WTC11 (cell line): ENCODE measurements around the gene TRMT10A. TPM values are rescaled to one million over a fixed set of nuclear protein-coding genes. Genes with fewer than 3 reads are reported as not detected.

Experiments used
- ATAC-seq: fragments of 200-7000 bp; cut with Tn5 transposase; 2 replicates; pipeline ENCODE4 v1.10.0; 2021; ENCODE audit warnings: mild to moderate bottlenecking, moderate library complexity
- CTCF ChIA-PET: fragments of 300-600 bp; sonication (Branson Sonifier 250); formaldehyde crosslinking; loops from one replicate; lab custom pipeline; 2021; ENCODE audit warnings: antibody characterized with exemption; lab: Charles Lee
- POLR2A ChIA-PET: fragments of 350-600 bp; sonication (Branson Sonifier 250); formaldehyde crosslinking; loops from one replicate; lab custom pipeline; 2021; ENCODE audit warnings: antibody characterized with exemption; lab: Charles Lee
- DNase-seq: peaks from one replicate; pipeline ENCODE4 v3.0.0; 2021; ENCODE audit warnings: low spot score
- H3K27ac Mint-ChIP-seq: 2 replicates; pipeline ENCODE4 v1.8.0; 2021; ENCODE audit warnings: mixed read lengths
- H3K27me3 Mint-ChIP-seq: 2 replicates; pipeline ENCODE4 v1.8.0; 2021; ENCODE audit warnings: low read depth, mild to moderate bottlenecking, moderate library complexity, mixed read lengths
- H3K36me3 Mint-ChIP-seq: 2 replicates; pipeline ENCODE4 v1.8.0; 2021; ENCODE audit warnings: mixed read lengths
- H3K4me1 Mint-ChIP-seq: 2 replicates; pipeline ENCODE4 v1.8.0; 2022; ENCODE audit warnings: mixed read lengths
- H3K4me3 Mint-ChIP-seq: 2 replicates; pipeline ENCODE4 v1.8.0; 2021; ENCODE audit warnings: mild to moderate bottlenecking, moderate library complexity, mixed read lengths
- H3K9me3 Mint-ChIP-seq: 2 replicates; pipeline ENCODE4 v1.8.0; 2021; ENCODE audit warnings: mixed read lengths
- CREM ChIP-seq: sonication (generic); formaldehyde crosslinking; IDR thresholded peaks from 2 replicates; pipeline ENCODE4 v1.8.1; 2022; ENCODE audit warnings: mild to moderate bottlenecking, missing genetic modification reagents, moderate library complexity
- ELF4 ChIP-seq: sonication (generic); formaldehyde crosslinking; IDR thresholded peaks from 2 replicates; pipeline ENCODE4 v1.8.1; 2022; ENCODE audit warnings: low read depth, mild to moderate bottlenecking, moderate library complexity, missing genetic modification reagents
- ETV6 ChIP-seq: sonication (generic); formaldehyde crosslinking; IDR thresholded peaks from 2 replicates; pipeline ENCODE4 v1.8.1; 2022; ENCODE audit warnings: mild to moderate bottlenecking, missing genetic modification reagents
- GABPB1 ChIP-seq: sonication (generic); formaldehyde crosslinking; IDR thresholded peaks from 2 replicates; pipeline ENCODE4 v1.8.1; 2023; ENCODE audit warnings: mild to moderate bottlenecking, missing genetic modification reagents
- GTF2I ChIP-seq: fragments of 250-450 bp; sonication (Bioruptor Pico); conservative IDR thresholded peaks from 2 replicates; pipeline ENCODE4 v1.4.0; 2021; ENCODE audit warnings: mild to moderate bottlenecking
- KAT7 ChIP-seq: sonication (generic); formaldehyde crosslinking; IDR thresholded peaks from 2 replicates; pipeline ENCODE4 v1.8.1; 2023; ENCODE audit warnings: missing genetic modification reagents, mild to moderate bottlenecking, borderline replicate concordance
- MXD4 ChIP-seq: fragments of 250-450 bp; sonication (Bioruptor Pico); IDR thresholded peaks from 2 replicates; pipeline ENCODE4 v1.8.0; 2021; ENCODE audit warnings: mild to moderate bottlenecking, moderate library complexity, borderline replicate concordance
- NFATC4 ChIP-seq: fragments of 250-450 bp; sonication (Bioruptor Pico); IDR thresholded peaks from 2 replicates; pipeline ENCODE4 v1.9.0; 2021; ENCODE audit warnings: mild to moderate bottlenecking
- NFYB ChIP-seq: sonication (generic); formaldehyde crosslinking; conservative IDR thresholded peaks from 2 replicates; pipeline ENCODE4 v1.8.0; 2022; ENCODE audit warnings: low read depth, missing genetic modification reagents
- NR2C2 ChIP-seq: sonication (generic); formaldehyde crosslinking; IDR thresholded peaks from 2 replicates; pipeline ENCODE4 v1.8.0; 2022; ENCODE audit warnings: mild to moderate bottlenecking, missing genetic modification reagents
- PRRX2 ChIP-seq: fragments of 250-450 bp; sonication (Bioruptor Pico); IDR thresholded peaks from 2 replicates; pipeline ENCODE4 v1.8.0; 2021; ENCODE audit warnings: mild to moderate bottlenecking
- SMAD4 ChIP-seq: sonication (generic); formaldehyde crosslinking; IDR thresholded peaks from 2 replicates; pipeline ENCODE4 v1.8.0; 2022; ENCODE audit warnings: mild to moderate bottlenecking, missing genetic modification reagents
- SP1 ChIP-seq: sonication (generic); formaldehyde crosslinking; conservative IDR thresholded peaks from 2 replicates; pipeline ENCODE4 v1.8.1; 2022; ENCODE audit warnings: missing genetic modification reagents
- TCF7 ChIP-seq: sonication (generic); formaldehyde crosslinking; IDR thresholded peaks from 2 replicates; pipeline ENCODE4 v1.8.0; 2022; ENCODE audit warnings: mild to moderate bottlenecking, low read depth, missing genetic modification reagents, moderate library complexity
- ZBTB21 ChIP-seq: sonication (generic); formaldehyde crosslinking; IDR thresholded peaks from 2 replicates; pipeline ENCODE4 v1.8.1; 2023; ENCODE audit warnings: mild to moderate bottlenecking, missing genetic modification reagents, borderline replicate concordance
- ZNF121 ChIP-seq: sonication (generic); formaldehyde crosslinking; IDR thresholded peaks from 2 replicates; pipeline ENCODE4 v1.8.0; 2023; ENCODE audit warnings: missing genetic modification reagents
- ZNF263 ChIP-seq: sonication (generic); formaldehyde crosslinking; IDR thresholded peaks from 2 replicates; pipeline ENCODE4 v1.8.1; 2022; ENCODE audit warnings: low read depth, mild to moderate bottlenecking, moderate library complexity, missing genetic modification reagents
- ZNF396 ChIP-seq: fragments of 250-450 bp; sonication (Bioruptor Pico); IDR thresholded peaks from 2 replicates; pipeline ENCODE4 v1.8.0; 2021; ENCODE audit warnings: mild to moderate bottlenecking, moderate library complexity, borderline replicate concordance
- ZNF423 ChIP-seq: fragments of 250-450 bp; sonication (Bioruptor Pico); IDR thresholded peaks from 2 replicates; pipeline ENCODE4 v2.1.2; 2022; ENCODE audit warnings: mild to moderate bottlenecking, moderate library complexity
- total RNA-seq: library from RNA; stranded (reverse); gene quantifications from 3 replicates; pipeline ENCODE4 v1.2.3, GENCODE V29; 2021
- TF ChIP-seq, protein P1 (sequence below): sonication (generic); formaldehyde crosslinking; IDR thresholded peaks from 2 replicates; pipeline ENCODE4 v1.8.0; 2022; ENCODE audit warnings: mild to moderate bottlenecking, missing genetic modification reagents
- TF ChIP-seq, protein P2 (sequence below): fragments of 250-450 bp; sonication (Bioruptor Pico); IDR thresholded peaks from 2 replicates; pipeline ENCODE4 v1.9.0; 2021; ENCODE audit warnings: moderate library complexity, mild to moderate bottlenecking, inconsistent platforms, borderline replicate concordance
- TF ChIP-seq, protein P3 (sequence below): sonication (generic); formaldehyde crosslinking; IDR thresholded peaks from 2 replicates; pipeline ENCODE4 v1.8.1; 2022; ENCODE audit warnings: low read depth, mild to moderate bottlenecking, moderate library complexity, missing genetic modification reagents, borderline replicate concordance
- TF ChIP-seq, protein P4 (sequence below): fragments of 250-450 bp; sonication (Bioruptor Pico); IDR thresholded peaks from 2 replicates; pipeline ENCODE4 v1.9.0; 2021; ENCODE audit warnings: mild to moderate bottlenecking
- TF ChIP-seq, protein P5 (sequence below): fragments of 200-600 bp; IDR thresholded peaks from 2 replicates; pipeline ENCODE4 v1.8.0; 2022; ENCODE audit warnings: antibody characterized with exemption
- TF ChIP-seq, protein P6 (sequence below): sonication (generic); formaldehyde crosslinking; conservative IDR thresholded peaks from 2 replicates; pipeline ENCODE4 v1.8.1; 2022; ENCODE audit warnings: mild to moderate bottlenecking, missing genetic modification reagents
- TF ChIP-seq, protein P7 (sequence below): sonication (generic); formaldehyde crosslinking; IDR thresholded peaks from 2 replicates; pipeline ENCODE4 v1.8.1; 2023; ENCODE audit warnings: mild to moderate bottlenecking, missing genetic modification reagents
- TF ChIP-seq, protein P8 (sequence below): sonication (generic); formaldehyde crosslinking; IDR thresholded peaks from 2 replicates; pipeline ENCODE4 v1.8.1; 2023; ENCODE audit warnings: mild to moderate bottlenecking, missing genetic modification reagents, moderate library complexity

The TRMT10A gene
- total RNA-seq, 1 experiment from 2014 or later, result 3.7 TPM

DNA sequence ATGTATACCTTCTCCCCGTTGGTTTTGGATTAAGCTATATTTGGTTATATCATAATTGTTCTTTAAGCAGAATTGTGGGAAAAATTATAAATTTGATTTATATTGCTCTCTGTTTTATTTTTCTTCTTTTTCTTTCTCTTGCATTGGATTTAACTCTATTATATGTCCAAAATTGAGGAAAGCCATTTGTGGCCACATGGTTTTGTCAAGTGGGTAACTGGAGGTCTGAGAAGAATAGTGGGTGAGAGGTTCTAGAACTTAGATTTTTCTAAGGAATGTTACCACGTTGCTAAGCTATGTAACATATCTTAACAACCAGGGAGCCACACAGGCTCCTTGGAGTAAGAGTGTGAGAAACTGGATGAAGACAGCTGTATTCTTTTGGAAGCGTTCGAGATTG lies 53.1 kb downstream of the TRMT10A start, which contains the start of gene C4orf17:
Gene C4orf17 (plus strand): TSS at position 301 of the 400 bp plus-strand sequence. CDS start 2,061 bp downstream, outside the sequence.
- no peak within 1 kb of the TSS for H3K27ac Mint-ChIP-seq
- CTCF ChIA-PET, result no interaction called here
- no peaks in the 10 kb centered on the region for H3K36me3 Mint-ChIP-seq
- H3K4me3 Mint-ChIP-seq, result no peak within 1 kb of the TSS
- DNase-seq, result no peak
- POLR2A ChIA-PET, result no interaction called here
- H3K9me3 Mint-ChIP-seq, result peaks cover 15% of the 10 kb centered on the region
- H3K4me1 Mint-ChIP-seq, result no peaks in the 10 kb centered on the region
- no peak for ATAC-seq
- no peaks in the 10 kb centered on the region; the same call in 1 of the 2 replicates for H3K27me3 Mint-ChIP-seq
- no peak for TF ChIP-seq ZBTB21
- TF ChIP-seq, protein P1, sequence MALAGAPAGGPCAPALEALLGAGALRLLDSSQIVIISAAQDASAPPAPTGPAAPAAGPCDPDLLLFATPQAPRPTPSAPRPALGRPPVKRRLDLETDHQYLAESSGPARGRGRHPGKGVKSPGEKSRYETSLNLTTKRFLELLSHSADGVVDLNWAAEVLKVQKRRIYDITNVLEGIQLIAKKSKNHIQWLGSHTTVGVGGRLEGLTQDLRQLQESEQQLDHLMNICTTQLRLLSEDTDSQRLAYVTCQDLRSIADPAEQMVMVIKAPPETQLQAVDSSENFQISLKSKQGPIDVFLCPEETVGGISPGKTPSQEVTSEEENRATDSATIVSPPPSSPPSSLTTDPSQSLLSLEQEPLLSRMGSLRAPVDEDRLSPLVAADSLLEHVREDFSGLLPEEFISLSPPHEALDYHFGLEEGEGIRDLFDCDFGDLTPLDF (CRISPR knock-in tag), result no peak
- TF ChIP-seq NFATC4 (CRISPR knock-in tag), result no peak
- no peak for TF ChIP-seq ZNF121 (CRISPR knock-in tag)
- no peak for TF ChIP-seq KAT7
- no peak for TF ChIP-seq NFYB (CRISPR knock-in tag)
- TF ChIP-seq ZNF263 (CRISPR knock-in tag), result no peak
- TF ChIP-seq NR2C2 (CRISPR knock-in tag), result no peak
- no peak for TF ChIP-seq MXD4 (CRISPR knock-in tag)
- no peak for TF ChIP-seq GTF2I (CRISPR knock-in tag)
- TF ChIP-seq, protein P2, sequence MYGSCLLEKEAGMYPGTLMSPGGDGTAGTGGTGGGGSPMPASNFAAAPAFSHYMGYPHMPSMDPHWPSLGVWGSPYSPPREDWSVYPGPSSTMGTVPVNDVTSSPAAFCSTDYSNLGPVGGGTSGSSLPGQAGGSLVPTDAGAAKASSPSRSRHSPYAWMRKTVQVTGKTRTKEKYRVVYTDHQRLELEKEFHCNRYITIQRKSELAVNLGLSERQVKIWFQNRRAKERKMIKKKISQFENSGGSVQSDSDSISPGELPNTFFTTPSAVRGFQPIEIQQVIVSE (CRISPR knock-in tag), result no peak
- TF ChIP-seq, protein P3, sequence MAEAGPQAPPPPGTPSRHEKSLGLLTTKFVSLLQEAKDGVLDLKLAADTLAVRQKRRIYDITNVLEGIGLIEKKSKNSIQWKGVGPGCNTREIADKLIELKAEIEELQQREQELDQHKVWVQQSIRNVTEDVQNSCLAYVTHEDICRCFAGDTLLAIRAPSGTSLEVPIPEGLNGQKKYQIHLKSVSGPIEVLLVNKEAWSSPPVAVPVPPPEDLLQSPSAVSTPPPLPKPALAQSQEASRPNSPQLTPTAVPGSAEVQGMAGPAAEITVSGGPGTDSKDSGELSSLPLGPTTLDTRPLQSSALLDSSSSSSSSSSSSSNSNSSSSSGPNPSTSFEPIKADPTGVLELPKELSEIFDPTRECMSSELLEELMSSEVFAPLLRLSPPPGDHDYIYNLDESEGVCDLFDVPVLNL, result no peak
- TF ChIP-seq ZNF423 (CRISPR knock-in tag), result no peak
- TF ChIP-seq SMAD4 (CRISPR knock-in tag), result no peak
- no peak for TF ChIP-seq ELF4 (CRISPR knock-in tag)
- no peak for TF ChIP-seq TCF7 (CRISPR knock-in tag)
- TF ChIP-seq ZNF396 (CRISPR knock-in tag), result no peak

DNA sequence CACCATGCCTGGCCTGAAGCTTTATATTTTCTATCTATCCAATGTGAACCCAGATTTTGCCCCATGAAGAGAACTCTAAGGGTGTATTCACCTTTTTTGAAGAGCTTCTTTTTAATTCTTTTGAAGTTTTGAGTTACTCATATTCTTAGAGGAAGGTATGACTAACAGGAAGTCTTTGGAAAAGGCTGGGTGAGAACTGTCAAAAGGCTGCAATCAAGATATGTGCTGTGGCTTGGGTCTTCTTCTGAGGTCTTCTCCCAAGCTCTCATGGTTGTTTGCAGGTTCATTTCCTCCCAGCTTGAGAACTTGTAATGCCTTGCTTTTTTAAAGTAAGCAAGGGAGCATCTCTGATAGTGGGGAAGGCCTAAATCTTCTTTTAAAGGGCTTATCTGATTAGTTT lies 56.1 kb downstream of the TRMT10A start:
- ChIA-PET POLR2A (no interaction called here), CTCF (no interaction called here)
- TF ChIP-seq CREM (CRISPR knock-in tag), result no peak
- TF ChIP-seq, protein P4, sequence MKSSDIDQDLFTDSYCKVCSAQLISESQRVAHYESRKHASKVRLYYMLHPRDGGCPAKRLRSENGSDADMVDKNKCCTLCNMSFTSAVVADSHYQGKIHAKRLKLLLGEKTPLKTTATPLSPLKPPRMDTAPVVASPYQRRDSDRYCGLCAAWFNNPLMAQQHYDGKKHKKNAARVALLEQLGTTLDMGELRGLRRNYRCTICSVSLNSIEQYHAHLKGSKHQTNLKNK (CRISPR knock-in tag), result no peak
- Mint-ChIP-seq H3K36me3 (no peaks in the 10 kb centered on the region), H3K4me1 (peaks cover 4% of the 10 kb centered on the region), H3K9me3 (peaks cover 28% of the 10 kb centered on the region), H3K27me3 (no peaks in the 10 kb centered on the region; the same call in 1 of the 2 replicates), H3K27ac (no peak overlapping the region), H3K4me3 (no peak overlapping the region)
- ATAC-seq (no peak), DNase-seq (no peak)

DNA sequence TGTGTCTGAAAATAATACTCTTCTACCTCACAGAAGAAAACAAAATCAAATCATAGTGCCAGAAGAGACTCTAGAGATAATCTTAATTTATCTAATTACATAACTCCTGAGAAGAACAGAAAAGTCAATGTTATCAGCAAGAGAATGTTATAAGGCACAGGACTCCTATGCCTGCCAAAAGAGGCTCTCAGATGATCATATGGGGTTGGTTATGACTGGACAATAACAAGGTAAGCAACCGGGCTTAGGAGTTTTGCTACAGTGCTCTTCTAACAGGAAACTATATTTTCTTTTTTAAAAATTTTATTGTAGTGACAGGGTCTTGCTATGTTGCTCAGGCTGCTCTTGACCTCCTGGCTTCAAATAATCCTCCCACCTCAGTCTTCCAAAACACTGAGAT lies 56.5 kb downstream of the TRMT10A start:
- DNase-seq (no peak), ATAC-seq (no peak)
- CTCF ChIA-PET, result no interaction called here
- H3K4me1 Mint-ChIP-seq, result peaks cover 4% of the 10 kb centered on the region
- peaks cover 28% of the 10 kb centered on the region for H3K9me3 Mint-ChIP-seq
- H3K27ac Mint-ChIP-seq, result no peak overlapping the region
- no peak overlapping the region for H3K4me3 Mint-ChIP-seq
- POLR2A ChIA-PET, result no interaction called here
- H3K27me3 Mint-ChIP-seq, result no peaks in the 10 kb centered on the region; the same call in 1 of the 2 replicates
- no peaks in the 10 kb centered on the region for H3K36me3 Mint-ChIP-seq
- TF ChIP-seq, protein P5, sequence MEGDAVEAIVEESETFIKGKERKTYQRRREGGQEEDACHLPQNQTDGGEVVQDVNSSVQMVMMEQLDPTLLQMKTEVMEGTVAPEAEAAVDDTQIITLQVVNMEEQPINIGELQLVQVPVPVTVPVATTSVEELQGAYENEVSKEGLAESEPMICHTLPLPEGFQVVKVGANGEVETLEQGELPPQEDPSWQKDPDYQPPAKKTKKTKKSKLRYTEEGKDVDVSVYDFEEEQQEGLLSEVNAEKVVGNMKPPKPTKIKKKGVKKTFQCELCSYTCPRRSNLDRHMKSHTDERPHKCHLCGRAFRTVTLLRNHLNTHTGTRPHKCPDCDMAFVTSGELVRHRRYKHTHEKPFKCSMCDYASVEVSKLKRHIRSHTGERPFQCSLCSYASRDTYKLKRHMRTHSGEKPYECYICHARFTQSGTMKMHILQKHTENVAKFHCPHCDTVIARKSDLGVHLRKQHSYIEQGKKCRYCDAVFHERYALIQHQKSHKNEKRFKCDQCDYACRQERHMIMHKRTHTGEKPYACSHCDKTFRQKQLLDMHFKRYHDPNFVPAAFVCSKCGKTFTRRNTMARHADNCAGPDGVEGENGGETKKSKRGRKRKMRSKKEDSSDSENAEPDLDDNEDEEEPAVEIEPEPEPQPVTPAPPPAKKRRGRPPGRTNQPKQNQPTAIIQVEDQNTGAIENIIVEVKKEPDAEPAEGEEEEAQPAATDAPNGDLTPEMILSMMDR, result no peak
- no peak for TF ChIP-seq GABPB1 (CRISPR knock-in tag)
- TF ChIP-seq ETV6 (CRISPR knock-in tag), result no peak
- TF ChIP-seq SP1 (CRISPR knock-in tag), result no peak
- TF ChIP-seq, protein P6, sequence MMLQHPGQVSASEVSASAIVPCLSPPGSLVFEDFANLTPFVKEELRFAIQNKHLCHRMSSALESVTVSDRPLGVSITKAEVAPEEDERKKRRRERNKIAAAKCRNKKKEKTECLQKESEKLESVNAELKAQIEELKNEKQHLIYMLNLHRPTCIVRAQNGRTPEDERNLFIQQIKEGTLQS (CRISPR knock-in tag), result no peak
- TF ChIP-seq, protein P4 (CRISPR knock-in tag), result no peak
- TF ChIP-seq, protein P7, sequence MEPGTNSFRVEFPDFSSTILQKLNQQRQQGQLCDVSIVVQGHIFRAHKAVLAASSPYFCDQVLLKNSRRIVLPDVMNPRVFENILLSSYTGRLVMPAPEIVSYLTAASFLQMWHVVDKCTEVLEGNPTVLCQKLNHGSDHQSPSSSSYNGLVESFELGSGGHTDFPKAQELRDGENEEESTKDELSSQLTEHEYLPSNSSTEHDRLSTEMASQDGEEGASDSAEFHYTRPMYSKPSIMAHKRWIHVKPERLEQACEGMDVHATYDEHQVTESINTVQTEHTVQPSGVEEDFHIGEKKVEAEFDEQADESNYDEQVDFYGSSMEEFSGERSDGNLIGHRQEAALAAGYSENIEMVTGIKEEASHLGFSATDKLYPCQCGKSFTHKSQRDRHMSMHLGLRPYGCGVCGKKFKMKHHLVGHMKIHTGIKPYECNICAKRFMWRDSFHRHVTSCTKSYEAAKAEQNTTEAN, result no peak
- TF ChIP-seq PRRX2 (CRISPR knock-in tag), result no peak
- TF ChIP-seq, protein P8, sequence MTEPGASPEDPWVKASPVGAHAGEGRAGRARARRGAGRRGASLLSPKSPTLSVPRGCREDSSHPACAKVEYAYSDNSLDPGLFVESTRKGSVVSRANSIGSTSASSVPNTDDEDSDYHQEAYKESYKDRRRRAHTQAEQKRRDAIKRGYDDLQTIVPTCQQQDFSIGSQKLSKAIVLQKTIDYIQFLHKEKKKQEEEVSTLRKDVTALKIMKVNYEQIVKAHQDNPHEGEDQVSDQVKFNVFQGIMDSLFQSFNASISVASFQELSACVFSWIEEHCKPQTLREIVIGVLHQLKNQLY (CRISPR knock-in tag), result no peak
